Measurements from ENCODE around the gene CYP1B1.

CYP1B1 gene

DNA sequence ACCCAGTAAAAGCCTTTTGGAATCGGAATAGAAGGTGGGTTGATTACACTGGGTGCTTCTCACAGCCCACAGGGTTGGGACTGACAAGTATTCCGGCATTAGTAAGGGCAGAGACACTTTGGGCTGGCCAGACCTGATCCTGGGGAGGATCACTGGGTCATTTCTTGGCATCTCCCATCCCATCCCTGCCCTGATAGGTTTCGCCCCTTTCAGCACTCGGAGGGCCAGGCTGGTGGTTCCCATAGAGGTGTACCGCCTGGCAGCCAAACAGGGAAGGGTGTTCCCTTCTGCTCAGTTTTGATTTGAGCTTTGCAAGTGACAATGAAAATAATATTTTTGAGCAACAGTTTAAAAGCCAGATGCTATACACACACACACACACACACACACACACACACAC lies 37.3 kb downstream of the CYP1B1 start:
- DNase-seq (ENCODE audit: low read depth) = no peak
- H3K4me3 ChIP-seq (ENCODE audit: control insufficient read depth, low read depth, low read length) = peak overlapping the region; percentile 34
- no peak for TF ChIP-seq CTCF (conservative IDR thresholded peaks at IDR 0.05; ENCODE audit: control insufficient read depth, insufficient read depth, low read depth, low read length)

GRCh38 chr2:38037757-38038621 lies 38.0 kb downstream of the CYP1B1 start:
- DNase-seq (ENCODE audit: low read depth) = peak; percentile 77
- peak; percentile 46 for TF ChIP-seq CTCF (conservative IDR thresholded peaks at IDR 0.05; ENCODE audit: control insufficient read depth, insufficient read depth, low read depth, low read length)

GRCh38 chr2:38037325-38037724 lies 38.6 kb downstream of the CYP1B1 start:
- H3K4me3 ChIP-seq (ENCODE audit: control insufficient read depth, low read depth, low read length) = no peak overlapping the region
- DNase-seq (ENCODE audit: low read depth) = peak; percentile 74
- no peak for TF ChIP-seq CTCF (conservative IDR thresholded peaks at IDR 0.05; ENCODE audit: control insufficient read depth, insufficient read depth, low read depth, low read length)

More at GRCh38 chr2:38037757-38038621, 38.0 kb downstream of the CYP1B1 start:
- H3K4me3 ChIP-seq (ENCODE audit: control insufficient read depth, low read depth, low read length) = peak overlapping the region; percentile 34

- DNase-seq (ENCODE audit: low read depth) = no peak
- no peak for TF ChIP-seq CTCF (conservative IDR thresholded peaks at IDR 0.05; ENCODE audit: control insufficient read depth, insufficient read depth, low read depth, low read length)
Measured at GRCh38 chr2:38035968-38036367, 40.0 kb downstream of the CYP1B1 start.

GRCh38 chr2:38033646-38034045 lies 42.3 kb downstream of the CYP1B1 start:
- TF ChIP-seq CTCF (conservative IDR thresholded peaks at IDR 0.05; ENCODE audit: control insufficient read depth, insufficient read depth, low read depth, low read length) = no peak
- DNase-seq (ENCODE audit: low read depth) = peak; percentile 24
- no peak overlapping the region for H3K4me3 ChIP-seq (ENCODE audit: control insufficient read depth, low read depth, low read length)

More at GRCh38 chr2:38035968-38036367, 40.0 kb downstream of the CYP1B1 start:
- no peak overlapping the region for H3K4me3 ChIP-seq (ENCODE audit: control insufficient read depth, low read depth, low read length)

GRCh38 chr2:38032946-38033345 lies 43.0 kb downstream of the CYP1B1 start:
- DNase-seq (ENCODE audit: low read depth) = no peak
- no peak overlapping the region for H3K4me3 ChIP-seq (ENCODE audit: control insufficient read depth, low read depth, low read length)
- no peak for TF ChIP-seq CTCF (conservative IDR thresholded peaks at IDR 0.05; ENCODE audit: control insufficient read depth, insufficient read depth, low read depth, low read length)

Data from fibroblast of mammary gland (primary cell).